RWPE2 (cell line): ENCODE results near the gene DMD.

Source experiments
- ATAC-seq: fragments of 200-7000 bp; cut with Tn5 transposase; 3 replicates; pipeline ENCODE4 v1.9.1; 2021; ENCODE audit warnings: low read depth
- DNase-seq: peaks from one replicate; pipeline ENCODE4 v3.0.0-alpha.2; 2020; ENCODE audit warnings: low spot score
- H3K27ac ChIP-seq: fragments of 450-650 bp; 2 replicates; pipeline ENCODE4 v1.5.1; 2017; ENCODE audit warnings: mild to moderate bottlenecking; ENCODE audit not compliant: poor library complexity, severe bottlenecking
- H3K27me3 ChIP-seq: fragments of 250-450 bp; sonication (Bioruptor Pico); 2 replicates; pipeline ENCODE4 v1.5.1; 2021; ENCODE audit warnings: mild to moderate bottlenecking, moderate library complexity; ENCODE audit not compliant: insufficient read depth, poor library complexity, severe bottlenecking
- H3K36me3 ChIP-seq: fragments of 250-450 bp; sonication (Bioruptor Pico); 2 replicates; pipeline ENCODE4 v1.5.1; 2020; ENCODE audit warnings: low read depth, mild to moderate bottlenecking, moderate library complexity
- H3K4me1 ChIP-seq: fragments of 250-450 bp; sonication (Bioruptor Pico); 2 replicates; pipeline ENCODE4 v1.5.1; 2021; ENCODE audit warnings: mild to moderate bottlenecking, moderate library complexity; ENCODE audit not compliant: insufficient read depth, poor library complexity, severe bottlenecking
- H3K4me3 ChIP-seq: fragments of 250-450 bp; sonication (Bioruptor Pico); 2 replicates; pipeline ENCODE4 v1.5.1; 2021; ENCODE audit warnings: mild to moderate bottlenecking, moderate library complexity; ENCODE audit not compliant: severe bottlenecking
- H3K9me3 ChIP-seq: fragments of 250-450 bp; sonication (Bioruptor Pico); 2 replicates; pipeline ENCODE4 v1.5.1; 2021; ENCODE audit warnings: mild to moderate bottlenecking, moderate library complexity; ENCODE audit not compliant: severe bottlenecking
- CTCF ChIP-seq: fragments of 450-650 bp; IDR thresholded peaks from one replicate; pipeline ENCODE4 v1.5.1; 2017; ENCODE audit warnings: mild to moderate bottlenecking, moderate library complexity; ENCODE audit not compliant: poor library complexity, severe bottlenecking

The DMD gene

GRCh38 chrX:31215277-31215815 is 1996.0 kb downstream of the DMD start:
- DNase-seq: no peak

GRCh38 chrX:31213941-31214340 is 1997.4 kb downstream of the DMD start:
- Histone ChIP-seq H3K9me3 (no peaks in the 10 kb centered on the region), H3K27me3 (no peaks in the 10 kb centered on the region), H3K36me3 (no peaks in the 10 kb centered on the region), H3K4me3 (no peak overlapping the region), H3K27ac (no peak overlapping the region), H3K4me1 (peaks cover 25% of the 10 kb centered on the region)
- no peak for ATAC-seq
- no peak for DNase-seq
- peak; percentile 64 for TF ChIP-seq CTCF

More at GRCh38 chrX:31215277-31215815, 1996.0 kb downstream of the DMD start:
- H3K36me3 ChIP-seq: no peaks in the 10 kb centered on the region
- H3K4me3 ChIP-seq: no peak overlapping the region
- H3K4me1 ChIP-seq: peaks cover 20% of the 10 kb centered on the region
- no peak for TF ChIP-seq CTCF
- H3K9me3 ChIP-seq: no peaks in the 10 kb centered on the region
- H3K27ac ChIP-seq: no peak overlapping the region
- H3K27me3 ChIP-seq: no peaks in the 10 kb centered on the region
- ATAC-seq: no peak

GRCh38 chrX:31212856-31213748 is 1998.2 kb downstream of the DMD start:
- DNase-seq (no peak), ATAC-seq (peak; percentile 39; the same call in 2 of the 3 replicates)
- H3K36me3 ChIP-seq: no peaks in the 10 kb centered on the region
- H3K27ac ChIP-seq: peak overlapping the region; percentile 22
- no peak overlapping the region for H3K4me3 ChIP-seq
- peaks cover 27% of the 10 kb centered on the region for H3K4me1 ChIP-seq
- H3K9me3 ChIP-seq: no peaks in the 10 kb centered on the region
- no peak for TF ChIP-seq CTCF
- H3K27me3 ChIP-seq: no peaks in the 10 kb centered on the region

- H3K27me3 ChIP-seq: no peaks in the 10 kb centered on the region
- H3K36me3 ChIP-seq: 0 out of 2 replicates have a peak, but pooled peaks cover 7% of the 10 kb centered on the region
- no peak for TF ChIP-seq CTCF
- no peaks in the 10 kb centered on the region for H3K9me3 ChIP-seq
- DNase-seq (no peak), ATAC-seq (peak; percentile 90)
- H3K4me1 ChIP-seq: peaks cover 20% of the 10 kb centered on the region
- H3K4me3 ChIP-seq: no peak overlapping the region
- H3K27ac ChIP-seq: peak overlapping the region; percentile 68
Measured at GRCh38 chrX:31209005-31209628, 2002.2 kb downstream of the DMD start.
